Measurements from ENCODE around the gene EXOC7. TPM values are rescaled to one million over a fixed set of nuclear protein-coding genes. Genes with fewer than 3 reads are reported as not detected.
A peak's percentile ranks its signal among the peaks of the same experiment; 100 is the strongest.

Gene EXOC7
- total RNA-seq, 3 donors from 2014 or later: 91.4 to 103 (median 93.9) TPM

GRCh38 chr17:76087531-76087930 lies 16.1 kb downstream of the EXOC7 start:
- intact Hi-C loops (cut with DNase I; ENCODE audit: low total_unique reads): no loop called here

GRCh38 chr17:76086384-76086783 lies 17.2 kb downstream of the EXOC7 start:
- no peak overlapping the region for H3K27ac ChIP-seq
- H3K4me3 ChIP-seq: no peak overlapping the region
- H3K4me1 ChIP-seq: no peaks in the 10 kb centered on the region
- intact Hi-C loops (cut with DNase I; ENCODE audit: low total_unique reads): no loop called here
- TF ChIP-seq POLR2A (IDR thresholded peaks at IDR 0.05) (no peak), POLR2AphosphoS5 (IDR thresholded peaks at IDR 0.05) (no peak), CTCF (IDR thresholded peaks at IDR 0.05) (no peak)
- DNase-seq (ENCODE audit: low spot score in 2 of 2): no peak
- H3K36me3 ChIP-seq: peaks cover 6% of the 10 kb centered on the region
- no peaks in the 10 kb centered on the region for H3K27me3 ChIP-seq
- H3K9me3 ChIP-seq: no peaks in the 10 kb centered on the region

More at GRCh38 chr17:76087531-76087930, 16.1 kb downstream of the EXOC7 start:
- no peak overlapping the region for H3K27ac ChIP-seq
- DNase-seq (ENCODE audit: low spot score in 2 of 2): no peak
- H3K9me3 ChIP-seq: no peaks in the 10 kb centered on the region
- no peaks in the 10 kb centered on the region for H3K27me3 ChIP-seq
- TF ChIP-seq POLR2AphosphoS5 (IDR thresholded peaks at IDR 0.05): no peak
- TF ChIP-seq POLR2A (IDR thresholded peaks at IDR 0.05): no peak
- TF ChIP-seq CTCF (IDR thresholded peaks at IDR 0.05): no peak
- H3K4me1 ChIP-seq: no peaks in the 10 kb centered on the region
- H3K36me3 ChIP-seq: peaks cover 6% of the 10 kb centered on the region
- H3K4me3 ChIP-seq: no peak overlapping the region

- H3K4me3 ChIP-seq: no peak overlapping the region
- TF ChIP-seq POLR2AphosphoS5 (IDR thresholded peaks at IDR 0.05): no peak
- TF ChIP-seq POLR2A (IDR thresholded peaks at IDR 0.05): no peak
- TF ChIP-seq CTCF (IDR thresholded peaks at IDR 0.05): no peak
- no peak for DNase-seq (ENCODE audit: low spot score in 2 of 2)
- no peaks in the 10 kb centered on the region for H3K9me3 ChIP-seq
- no peaks in the 10 kb centered on the region for H3K4me1 ChIP-seq
- intact Hi-C loops (cut with DNase I; ENCODE audit: low total_unique reads): no loop called here
- no peaks in the 10 kb centered on the region for H3K27me3 ChIP-seq
- no peak overlapping the region for H3K27ac ChIP-seq
- peaks cover 6% of the 10 kb centered on the region for H3K36me3 ChIP-seq
Measured at GRCh38 chr17:76085731-76086366, 17.7 kb downstream of the EXOC7 start.

GRCh38 chr17:76085066-76085730 lies 18.4 kb downstream of the EXOC7 start:
- Histone ChIP-seq H3K27me3 (no peaks in the 10 kb centered on the region), H3K9me3 (no peaks in the 10 kb centered on the region), H3K27ac (no peak overlapping the region), H3K4me3 (no peak overlapping the region), H3K36me3 (peaks cover 6% of the 10 kb centered on the region), H3K4me1 (no peaks in the 10 kb centered on the region)
- TF ChIP-seq CTCF (IDR thresholded peaks at IDR 0.05) (no peak), POLR2AphosphoS5 (IDR thresholded peaks at IDR 0.05) (no peak), POLR2A (IDR thresholded peaks at IDR 0.05) (no peak)
- DNase-seq (ENCODE audit: low spot score in 2 of 2): no peak
- intact Hi-C loops (cut with DNase I; ENCODE audit: low total_unique reads): no loop called here

- no peaks in the 10 kb centered on the region for H3K9me3 ChIP-seq
- H3K4me3 ChIP-seq: no peak overlapping the region
- intact Hi-C loops (cut with DNase I; ENCODE audit: low total_unique reads): no loop called here
- H3K27ac ChIP-seq: no peak overlapping the region
- H3K27me3 ChIP-seq: peaks cover 0 to 7% of the 10 kb centered on the region in 2 donors
- no peak for TF ChIP-seq POLR2A (IDR thresholded peaks at IDR 0.05)
- no peak for TF ChIP-seq POLR2AphosphoS5 (IDR thresholded peaks at IDR 0.05)
- TF ChIP-seq CTCF (IDR thresholded peaks at IDR 0.05): no peak
- H3K4me1 ChIP-seq: no peaks in the 10 kb centered on the region
- peak in 1 of 2 donors; percentile 46 for DNase-seq (ENCODE audit: low spot score in 2 of 2)
- H3K36me3 ChIP-seq: peaks cover 6% of the 10 kb centered on the region
Measured at GRCh38 chr17:76083536-76084182, 19.9 kb downstream of the EXOC7 start.

Data from breast epithelium (tissue), 4 donors.